Endothelial cell of umbilical vein (primary cell): ENCODE data around the gene ZNF284.

Source experiments
- EZH2 ChIP-seq: IDR thresholded peaks from 2 replicates; pipeline ENCODE4 v1.6.1; 2012; ENCODE audit warnings: borderline replicate concordance, low read depth, mild to moderate bottlenecking, moderate library complexity, low read length, inconsistent platforms; ENCODE audit not compliant: severe bottlenecking
- POLR2A ChIP-seq: IDR thresholded peaks from 2 replicates; pipeline ENCODE4 v1.6.1; 2012; ENCODE audit warnings: low read depth, mild to moderate bottlenecking, control low read depth, low read length
- POLR2AphosphoS5 ChIP-seq: IDR thresholded peaks from 2 replicates; pipeline ENCODE4 v1.6.1; 2012; ENCODE audit warnings: low read depth, mild to moderate bottlenecking, control low read depth, low read length, moderate library complexity; ENCODE audit not compliant: insufficient read depth
- TF ChIP-seq, protein P1 (sequence below), 2 donors: IDR thresholded peaks; 1 replicate in 1 of 2; 2 replicates in 1 of 2; pipeline ENCODE4 v1.5.1; 2011; ENCODE audit warnings: low read length in 2 of 2, mild to moderate bottlenecking in 2 of 2, moderate library complexity in 2 of 2, control low read depth in 1 of 2, inconsistent platforms in 1 of 2, low read depth in 1 of 2; ENCODE audit not compliant: insufficient read depth in 1 of 2; ENCODE audit errors: extremely low read depth in 1 of 2

DNA sequence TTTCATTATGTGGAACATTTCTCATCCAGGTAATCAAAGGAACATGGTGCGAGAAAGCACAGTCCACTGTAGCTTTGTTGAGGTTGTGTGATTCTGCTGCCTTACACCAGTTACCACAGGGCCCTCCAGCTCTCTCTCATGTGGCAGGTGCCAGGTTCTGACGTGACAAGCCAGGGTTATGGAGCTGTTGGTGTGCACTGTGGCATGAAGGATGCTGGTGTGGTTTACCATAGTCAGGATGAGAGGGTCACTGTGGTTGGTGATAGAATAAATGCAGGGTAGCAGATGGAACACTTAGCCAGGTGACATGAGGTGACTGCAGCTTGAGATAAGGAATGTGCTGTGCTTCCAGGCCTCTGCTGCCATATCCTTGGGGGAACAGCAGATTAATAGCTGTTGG lies 12.7 kb upstream of the ZNF284 start:
- TF ChIP-seq, protein P1, sequence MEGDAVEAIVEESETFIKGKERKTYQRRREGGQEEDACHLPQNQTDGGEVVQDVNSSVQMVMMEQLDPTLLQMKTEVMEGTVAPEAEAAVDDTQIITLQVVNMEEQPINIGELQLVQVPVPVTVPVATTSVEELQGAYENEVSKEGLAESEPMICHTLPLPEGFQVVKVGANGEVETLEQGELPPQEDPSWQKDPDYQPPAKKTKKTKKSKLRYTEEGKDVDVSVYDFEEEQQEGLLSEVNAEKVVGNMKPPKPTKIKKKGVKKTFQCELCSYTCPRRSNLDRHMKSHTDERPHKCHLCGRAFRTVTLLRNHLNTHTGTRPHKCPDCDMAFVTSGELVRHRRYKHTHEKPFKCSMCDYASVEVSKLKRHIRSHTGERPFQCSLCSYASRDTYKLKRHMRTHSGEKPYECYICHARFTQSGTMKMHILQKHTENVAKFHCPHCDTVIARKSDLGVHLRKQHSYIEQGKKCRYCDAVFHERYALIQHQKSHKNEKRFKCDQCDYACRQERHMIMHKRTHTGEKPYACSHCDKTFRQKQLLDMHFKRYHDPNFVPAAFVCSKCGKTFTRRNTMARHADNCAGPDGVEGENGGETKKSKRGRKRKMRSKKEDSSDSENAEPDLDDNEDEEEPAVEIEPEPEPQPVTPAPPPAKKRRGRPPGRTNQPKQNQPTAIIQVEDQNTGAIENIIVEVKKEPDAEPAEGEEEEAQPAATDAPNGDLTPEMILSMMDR (IDR thresholded peaks at IDR 0.05; ENCODE audit: extremely low read depth in 1 of 2, insufficient read depth in 1 of 2, low read depth in 1 of 2, low read length in 2 of 2): no peak
- TF ChIP-seq POLR2AphosphoS5: no peak
- no peak for TF ChIP-seq POLR2A
- TF ChIP-seq EZH2: no peak
